Natural killer cell (primary cell): Measurements from ENCODE around the gene CLASP1. TPM values are rescaled to one million over a fixed set of nuclear protein-coding genes. Genes with fewer than 3 reads are reported as not detected.
A peak's percentile ranks its signal among the peaks of the same experiment; 100 is the strongest.

ENCODE experiments used
- ATAC-seq, 3 donors: fragments of 150-1000 bp in 2 of 3; fragments of 200-7000 bp in 1 of 3; cut with Tn5 transposase; 1 replicate in 1 of 3; 2 replicates in 2 of 3; pipeline ENCODE4 v1.10.0; 2021; ENCODE audit warnings: mild to moderate bottlenecking in 2 of 3, moderate library complexity in 2 of 3
- DNase-seq, 2 donors: peaks; one replicate each; pipeline versions ENCODE4 v3.0.0 to v3.0.0-alpha.2; 2013 to 2021; ENCODE audit warnings: mixed read lengths in 1 of 2
- H3K27ac ChIP-seq: one replicate; pipeline ENCODE4 v1.5.1; 2013; ENCODE audit warnings: mild to moderate bottlenecking, low read length
- H3K27me3 ChIP-seq: one replicate; pipeline ENCODE4 v1.6.1; 2013; ENCODE audit warnings: low read length; ENCODE audit not compliant: control insufficient read depth, insufficient read depth
- H3K36me3 ChIP-seq: one replicate; pipeline ENCODE4 v1.6.1; 2013; ENCODE audit warnings: low read length; ENCODE audit not compliant: control insufficient read depth, insufficient read depth
- H3K4me1 ChIP-seq: one replicate; pipeline ENCODE4 v1.6.1; 2013; ENCODE audit warnings: low read length; ENCODE audit not compliant: control insufficient read depth, insufficient read depth
- H3K4me3 ChIP-seq: one replicate; pipeline ENCODE4 v1.5.1; 2013; ENCODE audit warnings: low read length
- H3K9me3 ChIP-seq: one replicate; pipeline ENCODE4 v1.6.1; 2013; ENCODE audit warnings: low read length; ENCODE audit not compliant: control insufficient read depth, insufficient read depth
- H3K27ac Mint-ChIP-seq, 2 donors: one replicate each; pipeline ENCODE4 v1.8.0; 2022; ENCODE audit warnings: mild to moderate bottlenecking in 2 of 2, mixed read lengths in 2 of 2, moderate library complexity in 1 of 2
- H3K27me3 Mint-ChIP-seq, 2 donors: one replicate each; pipeline ENCODE4 v1.8.0; 2022; ENCODE audit warnings: low read depth in 2 of 2, mixed read lengths in 2 of 2
- H3K36me3 Mint-ChIP-seq: one replicate; pipeline ENCODE4 v1.8.0; 2022; ENCODE audit warnings: mixed read lengths
- H3K4me1 Mint-ChIP-seq, 2 donors: one replicate each; pipeline ENCODE4 v1.8.0; 2022; ENCODE audit warnings: mixed read lengths in 2 of 2
- H3K4me3 Mint-ChIP-seq: one replicate; pipeline ENCODE4 v1.8.0; 2022; ENCODE audit warnings: mild to moderate bottlenecking, moderate library complexity, mixed read lengths
- H3K9me3 Mint-ChIP-seq, 2 donors: one replicate each; pipeline ENCODE4 v1.8.0; 2022; ENCODE audit warnings: mixed read lengths in 2 of 2
- CTCF ChIP-seq: fragments of 200-600 bp; IDR thresholded peaks from one replicate; pipeline ENCODE4 v1.8.0; 2022; ENCODE audit warnings: antibody characterized with exemption
- WGBS: methylation state at CpG from one replicate; pipeline ENCODE4 v1.1.7; 2013; ENCODE audit warnings: missing lambda C conversion rate; ENCODE audit not compliant: insufficient coverage; 5-methylcytosine and 5-hydroxymethylcytosine counted together
- intact Hi-C: fragments of 100-400 bp; cut with micrococcal nuclease; formaldehyde crosslinking; loops from one replicate; pipeline ENCODE4 v1.14.2; 2022
- total RNA-seq, 4 donors: library from RNA; stranded (reverse); fragments of 120-200 nt in 1 of 4; gene quantifications; one replicate each; pipeline versions ENCODE4 v1.2.3 to v1.2.4, GENCODE V29; 2013 to 2022

Gene CLASP1
- total RNA-seq, 3 donors from 2014 or later (not counting 1 experiment from before 2014, with no cell fraction given) = 125 to 142 (median 127) TPM

- Histone ChIP-seq H3K4me3 (no peak overlapping the region), H3K27ac (no peak overlapping the region), H3K27me3 (no peaks in the 10 kb centered on the region), H3K4me1 (no peaks in the 10 kb centered on the region), H3K36me3 (peaks cover 2% of the 10 kb centered on the region), H3K9me3 (no peaks in the 10 kb centered on the region)
- intact Hi-C loops = no loop called here
- no peak for TF ChIP-seq CTCF
- ATAC-seq = no peak
- Mint-ChIP-seq H3K9me3 (no peaks in the 10 kb centered on the region), H3K4me3 (no peak overlapping the region), H3K27ac (no peak overlapping the region), H3K36me3 (no peaks in the 10 kb centered on the region), H3K4me1 (peaks cover 39 to 52% of the 10 kb centered on the region in 2 donors), H3K27me3 (no peaks in the 10 kb centered on the region)
- DNase-seq = no peak
- 100% methylated on average over 1 of the region's 2 CpGs for whole genome bisulfite sequencing
These were observed 78.6 kb downstream of the CLASP1 start for GRCh38 chr2:121570667-121571055.

GRCh38 chr2:121570036-121570666, 79.1 kb downstream of the CLASP1 start:
- intact Hi-C loops = no loop called here
- WGBS = no CpG with 5 or more reads among the region's 2 CpGs

GRCh38 chr2:121567957-121568409, 81.3 kb downstream of the CLASP1 start:
- Histone ChIP-seq H3K27me3 (no peaks in the 10 kb centered on the region), H3K36me3 (peaks cover 2% of the 10 kb centered on the region), H3K4me1 (no peaks in the 10 kb centered on the region), H3K9me3 (no peaks in the 10 kb centered on the region), H3K4me3 (no peak overlapping the region), H3K27ac (no peak overlapping the region)
- Mint-ChIP-seq H3K9me3 (no peaks in the 10 kb centered on the region), H3K4me3 (no peak overlapping the region), H3K27me3 (no peaks in the 10 kb centered on the region), H3K4me1 (peaks cover 59 to 71% of the 10 kb centered on the region in 2 donors), H3K27ac (peak overlapping the region; percentile 5 to 13), H3K36me3 (no peaks in the 10 kb centered on the region)
- DNase-seq = no peak
- TF ChIP-seq CTCF = no peak
- 65% methylated on average over 3 of the region's 4 CpGs for WGBS
- no peak for ATAC-seq
- intact Hi-C loops = no loop called here

More at GRCh38 chr2:121570036-121570666, 79.1 kb downstream of the CLASP1 start:
- DNase-seq (no peak), ATAC-seq (no peak)
- Histone ChIP-seq H3K4me3 (no peak overlapping the region), H3K36me3 (peaks cover 2% of the 10 kb centered on the region), H3K27ac (no peak overlapping the region), H3K9me3 (no peaks in the 10 kb centered on the region), H3K4me1 (no peaks in the 10 kb centered on the region), H3K27me3 (no peaks in the 10 kb centered on the region)
- no peak for TF ChIP-seq CTCF
- Mint-ChIP-seq H3K4me1 (peaks cover 40 to 57% of the 10 kb centered on the region in 2 donors), H3K27me3 (no peaks in the 10 kb centered on the region), H3K27ac (no peak overlapping the region), H3K4me3 (no peak overlapping the region), H3K36me3 (no peaks in the 10 kb centered on the region), H3K9me3 (no peaks in the 10 kb centered on the region)

GRCh38 chr2:121567452-121567851, 81.8 kb downstream of the CLASP1 start:
- Histone ChIP-seq H3K9me3 (no peaks in the 10 kb centered on the region), H3K36me3 (peaks cover 2% of the 10 kb centered on the region), H3K27ac (no peak overlapping the region), H3K27me3 (no peaks in the 10 kb centered on the region), H3K4me3 (no peak overlapping the region), H3K4me1 (no peaks in the 10 kb centered on the region)
- Mint-ChIP-seq H3K27ac (peak overlapping the region; percentile 5 to 13), H3K36me3 (no peaks in the 10 kb centered on the region), H3K27me3 (no peaks in the 10 kb centered on the region), H3K4me3 (no peak overlapping the region), H3K4me1 (peaks cover 63 to 76% of the 10 kb centered on the region in 2 donors), H3K9me3 (no peaks in the 10 kb centered on the region)
- WGBS = 92% methylated on average over 5 of the region's 7 CpGs
- ATAC-seq (no peak), DNase-seq (no peak)
- intact Hi-C loops = no loop called here
- TF ChIP-seq CTCF = no peak
